Measurements from ENCODE around the gene CHN2.

Gene CHN2

GRCh38 chr7:29194206-29194593 is 375 bp upstream of the CHN2 start:
- Histone ChIP-seq H3K9me3 (no peaks in the 10 kb centered on the region), H3K27ac (no peak overlapping the region), H3K4me1 (peaks cover 0 to 18% (median 16%) of the 10 kb centered on the region in 4 donors), H3K27me3 (peaks cover 0 to 28% of the 10 kb centered on the region in 2 donors), H3K4me3 (peak overlapping the region; percentile 50 to 62), H3K36me3 (no peaks in the 10 kb centered on the region)
- intact Hi-C loops (cut with DNase I; ENCODE audit: low total_unique reads), result no loop called here
- DNase-seq, result no peak
- no peak for TF ChIP-seq CTCF (IDR thresholded peaks at IDR 0.05)

GRCh38 chr7:29196191-29196590 is 1.6 kb downstream of the CHN2 start:
- Histone ChIP-seq H3K36me3 (no peaks in the 10 kb centered on the region), H3K9me3 (no peaks in the 10 kb centered on the region), H3K27me3 (peaks cover 0 to 19% of the 10 kb centered on the region in 2 donors), H3K27ac (no peak overlapping the region), H3K4me1 (peaks cover 0 to 18% (median 16%) of the 10 kb centered on the region in 4 donors), H3K4me3 (no peak overlapping the region)
- no peak for TF ChIP-seq CTCF (IDR thresholded peaks at IDR 0.05)
- intact Hi-C loops (cut with DNase I; ENCODE audit: low total_unique reads), result no loop called here
- no peak for DNase-seq

GRCh38 chr7:29196971-29197595 is 2.5 kb downstream of the CHN2 start:
- H3K36me3 ChIP-seq, result no peaks in the 10 kb centered on the region
- H3K4me1 ChIP-seq, result peaks cover 0 to 18% (median 16%) of the 10 kb centered on the region in 4 donors
- no peak for TF ChIP-seq CTCF (IDR thresholded peaks at IDR 0.05)
- no peak for DNase-seq
- H3K4me3 ChIP-seq, result no peak overlapping the region
- H3K9me3 ChIP-seq, result no peaks in the 10 kb centered on the region
- no peak overlapping the region for H3K27ac ChIP-seq
- H3K27me3 ChIP-seq, result peaks cover 0 to 19% of the 10 kb centered on the region in 2 donors
- intact Hi-C loops (cut with DNase I; ENCODE audit: low total_unique reads), result no loop called here

- Histone ChIP-seq H3K9me3 (no peaks in the 10 kb centered on the region), H3K27me3 (peaks cover 0 to 22% of the 10 kb centered on the region in 2 donors), H3K4me3 (no peak overlapping the region), H3K4me1 (peaks cover 0 to 18% (median 16%) of the 10 kb centered on the region in 4 donors), H3K36me3 (no peaks in the 10 kb centered on the region), H3K27ac (no peak overlapping the region)
- no peak for DNase-seq
- TF ChIP-seq CTCF (IDR thresholded peaks at IDR 0.05), result no peak
- intact Hi-C loops (cut with DNase I; ENCODE audit: low total_unique reads), result no loop called here
Measured at GRCh38 chr7:29197916-29198315, 3.3 kb downstream of the CHN2 start.

DNA sequence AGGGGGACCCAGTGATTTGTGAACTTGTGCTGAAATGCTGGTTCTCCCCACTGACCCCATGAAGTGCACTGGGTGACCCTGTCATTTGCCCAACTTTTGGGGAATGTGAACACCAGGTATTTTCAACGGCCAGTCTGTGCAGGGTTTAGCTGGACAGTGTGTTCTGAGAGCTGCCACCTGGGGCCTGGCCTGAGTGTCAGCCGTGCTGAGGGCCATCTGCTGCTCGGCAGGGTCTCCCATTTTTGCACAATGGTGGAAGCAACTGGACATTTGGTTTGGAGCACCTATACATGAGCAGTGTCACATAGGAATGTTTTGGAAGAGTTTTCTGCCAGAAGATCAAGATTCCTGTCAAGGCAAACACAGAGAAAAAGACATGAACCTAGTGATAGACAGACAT is 5.2 kb downstream of the CHN2 start:
- no peak for TF ChIP-seq CTCF (IDR thresholded peaks at IDR 0.05)
- intact Hi-C loops (cut with DNase I; ENCODE audit: low total_unique reads), result no loop called here
- H3K4me3 ChIP-seq, result no peak overlapping the region

More for the DNA sequence above, 5.2 kb downstream of the CHN2 start:
- H3K4me1 ChIP-seq, result peaks cover 0 to 8% (median 5%) of the 10 kb centered on the region in 4 donors
- H3K36me3 ChIP-seq, result no peaks in the 10 kb centered on the region
- peaks cover 0 to 9% of the 10 kb centered on the region in 2 donors for H3K27me3 ChIP-seq
- no peak overlapping the region for H3K27ac ChIP-seq
- H3K9me3 ChIP-seq, result no peaks in the 10 kb centered on the region
- DNase-seq, result no peak

All from tibial artery (tissue), 4 donors.